GM19455 (cell line): Measurements from ENCODE around the gene GTPBP2.
A peak's percentile ranks its signal among the peaks of the same experiment; 100 is the strongest.
"Not testable (repeated sequence)": the region's sequence is repeated elsewhere in the genome, so short reads cannot be mapped to it uniquely, and the experiment has no call there.

Experiments
- ATAC-seq: cut with Tn5 transposase; IDR thresholded peaks from one replicate; pipeline ENCODE4 v1.9.1; 2021; ENCODE audit not compliant: unreplicated experiment

The GTPBP2 gene

DNA sequence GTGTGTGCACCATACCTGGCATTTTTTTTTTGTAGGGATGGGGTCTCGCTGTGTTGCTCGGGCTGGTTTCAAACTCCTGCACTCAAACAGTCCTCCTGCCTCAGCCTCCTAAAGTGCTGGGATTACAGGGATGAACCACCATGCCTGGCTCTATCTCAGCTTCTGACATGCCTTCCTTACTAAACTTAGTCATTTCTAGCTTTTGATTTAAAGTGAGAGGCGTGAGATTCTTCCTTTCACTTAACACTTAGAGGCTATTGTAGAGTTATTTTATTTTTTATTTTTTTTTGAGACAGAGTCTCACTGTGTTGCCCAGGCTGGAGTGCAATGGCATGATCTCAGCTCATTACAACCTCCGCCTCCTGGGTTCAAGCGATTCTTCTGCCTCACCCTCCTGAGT lies 33.9 kb upstream of the GTPBP2 start:
- ATAC-seq: not testable (repeated sequence)

DNA sequence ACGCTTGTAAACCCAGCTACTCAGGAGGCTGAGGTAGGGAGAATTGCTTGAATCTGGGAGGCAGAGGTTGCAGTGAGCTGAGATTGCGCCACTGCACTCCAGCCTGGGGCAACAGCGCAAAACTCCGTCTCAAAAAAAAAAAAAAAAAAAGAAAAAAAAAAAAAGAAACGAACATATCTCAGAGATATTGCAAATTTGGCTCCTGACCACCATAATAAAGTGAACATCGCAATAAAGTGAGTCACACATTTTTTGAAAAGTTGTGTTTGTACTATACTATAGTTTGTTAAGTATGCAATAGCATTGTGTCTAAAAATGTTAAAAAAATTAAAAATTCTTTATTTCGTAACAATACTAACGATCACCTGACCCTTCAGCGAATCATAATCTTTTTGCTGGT lies 29.1 kb upstream of the GTPBP2 start:
- ATAC-seq: no peak

DNA sequence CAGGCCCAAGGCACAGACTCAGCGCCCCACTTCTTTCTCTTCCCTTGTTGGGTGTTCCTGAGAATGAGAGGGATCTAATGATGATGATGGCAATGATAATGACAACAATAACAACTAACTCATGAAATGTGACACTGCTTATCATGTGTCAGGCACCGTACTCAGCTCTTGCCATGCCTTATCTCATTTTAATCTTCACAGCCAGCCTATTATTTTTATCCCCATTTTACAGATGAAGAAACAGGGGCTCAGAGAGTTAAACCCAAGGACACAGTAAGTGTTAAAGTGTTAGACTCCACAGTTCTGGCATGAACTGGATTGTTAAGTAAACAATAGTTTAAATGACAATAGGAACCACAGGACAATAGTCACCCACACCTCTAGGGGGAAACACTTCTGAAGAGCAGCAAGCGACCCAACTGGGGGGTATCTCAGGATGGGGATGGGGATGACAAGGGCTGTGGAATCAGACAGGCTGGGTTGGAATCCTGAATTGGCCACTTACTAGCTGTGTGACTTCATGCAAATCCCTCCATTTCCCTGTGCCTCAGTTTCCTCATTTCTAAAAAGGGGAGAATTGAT lies 28.2 kb upstream of the GTPBP2 start:
- no peak for ATAC-seq

DNA sequence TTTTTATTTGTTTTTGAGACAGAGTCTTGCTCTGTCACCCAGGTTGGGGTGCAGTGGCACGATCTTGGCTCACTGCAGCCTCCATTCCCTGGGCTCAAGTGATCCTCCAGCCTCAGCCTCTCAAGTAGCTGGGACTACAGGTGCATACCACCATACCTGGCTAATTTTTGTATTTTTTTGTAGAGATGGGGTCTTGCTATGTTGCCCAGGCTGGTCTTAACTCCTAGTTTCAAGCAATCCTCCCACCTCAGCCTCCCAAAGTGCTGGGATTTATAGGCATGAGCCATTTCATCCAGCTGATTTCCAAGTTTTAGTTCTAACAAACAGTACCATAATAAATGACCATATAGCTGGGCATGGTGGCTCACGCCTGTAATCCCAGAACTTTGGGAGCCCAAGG lies 23.8 kb upstream of the GTPBP2 start:
- ATAC-seq: not testable (repeated sequence)

DNA sequence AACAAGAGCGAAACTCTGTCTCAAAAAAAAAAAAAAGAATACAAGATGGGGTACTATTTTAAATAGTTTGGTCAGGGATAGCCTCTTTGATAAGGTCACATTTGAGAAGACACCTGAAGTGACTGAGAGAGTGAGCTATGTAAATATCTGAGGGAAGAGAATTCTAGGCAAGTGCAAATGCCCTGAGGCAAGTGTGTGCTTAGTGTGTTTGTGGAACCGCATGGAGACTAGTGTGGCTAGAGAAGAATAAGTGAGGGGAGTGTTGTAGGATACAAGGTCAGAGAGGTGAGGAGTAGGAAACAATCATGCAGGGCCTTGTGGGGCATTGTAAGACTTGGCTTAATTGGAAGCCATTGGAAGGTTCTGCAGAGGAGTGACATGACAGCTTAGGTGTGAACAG lies 19.2 kb upstream of the GTPBP2 start:
- no peak for ATAC-seq

DNA sequence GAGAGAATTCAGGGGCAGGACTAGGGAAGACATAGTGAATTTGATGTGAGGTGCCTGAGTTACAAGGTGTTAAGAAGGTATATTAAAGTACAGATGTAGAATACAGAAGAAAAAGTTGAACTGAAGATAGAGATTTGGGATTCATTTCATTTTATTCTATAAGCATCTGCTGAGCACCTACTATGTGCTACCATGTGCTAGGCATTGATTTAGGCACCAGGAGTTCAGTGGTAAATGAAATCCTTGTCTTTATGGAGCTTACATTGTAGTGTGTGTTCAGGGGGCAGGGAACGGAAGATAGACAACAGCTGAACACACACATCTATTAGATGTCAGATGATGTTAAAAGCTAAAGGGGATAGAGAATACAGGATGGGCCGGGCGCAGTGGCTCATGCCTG lies 18.5 kb upstream of the GTPBP2 start:
- ATAC-seq: no peak

DNA sequence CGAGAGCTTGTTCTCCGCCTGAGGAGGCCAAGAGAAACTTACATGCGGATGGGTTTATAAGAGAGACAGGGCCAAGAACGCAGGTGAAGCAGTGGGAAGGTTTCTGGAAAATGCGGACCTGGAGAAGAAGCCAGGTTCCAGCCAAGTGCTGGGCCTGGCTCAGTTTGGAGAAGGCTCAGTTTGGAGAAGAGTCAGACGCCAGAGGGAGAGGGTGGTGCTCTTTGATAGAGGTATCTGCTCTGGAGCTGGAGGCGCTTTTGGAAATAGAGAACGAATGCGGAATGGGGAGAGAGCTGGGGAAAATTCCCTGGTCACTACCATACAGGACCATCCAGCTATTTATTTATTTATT lies 16.5 kb upstream of the GTPBP2 start:
- ATAC-seq: no peak

DNA sequence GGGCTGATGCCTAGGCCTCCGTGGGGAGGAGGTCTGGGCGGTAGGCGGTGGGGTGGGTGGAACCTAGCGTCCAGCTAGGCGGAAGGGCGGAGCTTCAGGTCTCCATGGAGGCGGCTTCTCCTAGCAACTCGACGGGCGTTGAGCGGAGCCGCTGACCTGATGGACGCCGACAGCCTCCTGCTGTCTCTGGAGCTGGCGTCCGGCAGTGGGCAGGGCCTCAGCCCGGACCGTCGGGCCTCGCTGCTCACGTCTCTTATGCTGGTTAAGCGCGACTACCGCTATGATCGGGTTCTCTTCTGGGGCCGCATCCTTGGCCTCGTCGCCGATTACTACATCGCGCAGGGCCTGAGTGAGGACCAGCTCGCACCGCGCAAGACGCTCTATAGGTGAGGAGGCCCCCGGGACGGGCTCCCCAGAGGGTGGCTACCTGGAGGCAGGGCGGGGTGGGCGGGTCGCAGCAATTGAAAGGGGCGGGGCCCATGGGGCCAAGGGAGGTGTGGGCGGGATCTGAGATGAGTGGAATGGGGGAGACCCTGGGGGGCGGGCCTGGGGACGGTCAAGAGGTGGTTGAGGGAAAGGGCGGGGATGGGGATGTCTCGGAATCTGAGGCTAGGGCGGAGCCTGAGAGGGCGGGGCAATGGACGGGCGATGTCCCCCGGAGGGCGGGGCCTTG lies 16.0 kb upstream of the GTPBP2 start, which contains the start of gene RSPH9:
Gene RSPH9 (plus strand): TSS at position 97 of the 673 bp plus-strand sequence. CDS start 63 bp downstream, at position 160.
- peak; percentile 59 for ATAC-seq

DNA sequence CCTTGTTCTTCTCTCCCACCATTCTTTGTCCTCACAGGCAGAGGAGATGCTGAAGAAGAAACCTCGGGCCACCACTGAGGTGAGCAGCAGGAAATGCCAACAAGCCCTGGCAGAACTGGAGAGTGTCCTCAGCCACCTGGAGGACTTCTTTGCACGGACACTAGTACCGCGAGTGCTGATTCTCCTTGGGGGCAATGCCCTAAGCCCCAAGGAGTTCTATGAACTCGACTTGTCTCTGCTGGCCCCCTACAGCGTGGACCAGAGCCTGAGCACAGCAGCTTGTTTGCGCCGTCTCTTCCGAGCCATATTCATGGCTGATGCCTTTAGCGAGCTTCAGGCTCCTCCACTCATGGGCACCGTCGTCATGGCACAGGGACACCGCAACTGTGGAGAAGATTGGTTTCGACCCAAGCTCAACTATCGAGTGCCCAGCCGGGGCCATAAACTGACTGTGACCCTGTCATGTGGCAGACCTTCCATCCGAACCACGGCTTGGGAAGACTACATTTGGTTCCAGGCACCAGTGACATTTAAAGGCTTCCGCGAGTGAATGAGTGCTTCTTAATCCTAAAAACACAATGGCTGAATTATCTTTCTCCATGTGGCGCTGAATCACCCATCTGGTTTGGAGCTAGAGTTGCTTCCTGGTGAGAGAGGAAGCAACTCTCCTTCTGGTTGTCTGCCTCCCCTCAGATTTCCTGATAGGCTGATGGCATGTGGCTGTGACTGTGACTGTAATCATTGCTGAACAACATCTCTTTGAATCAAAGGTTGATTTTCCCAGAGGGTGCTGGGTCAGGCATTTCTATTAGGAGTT lies 11.1 kb upstream of the GTPBP2 start:
- no peak for ATAC-seq

DNA sequence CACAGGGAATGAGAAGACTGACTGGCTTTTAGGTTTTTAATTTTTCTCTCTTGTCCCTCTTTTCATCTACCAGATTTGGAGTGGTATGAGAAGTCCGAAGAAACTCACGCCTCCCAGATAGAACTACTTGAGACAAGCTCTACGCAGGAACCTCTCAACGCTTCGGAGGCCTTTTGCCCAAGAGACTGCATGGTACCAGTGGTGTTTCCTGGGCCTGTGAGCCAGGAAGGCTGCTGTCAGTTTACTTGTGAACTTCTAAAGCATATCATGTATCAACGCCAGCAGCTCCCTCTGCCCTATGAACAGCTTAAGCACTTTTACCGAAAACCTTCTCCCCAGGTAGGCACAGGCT lies 7.2 kb upstream of the GTPBP2 start:
- peak; percentile 12 for ATAC-seq

DNA sequence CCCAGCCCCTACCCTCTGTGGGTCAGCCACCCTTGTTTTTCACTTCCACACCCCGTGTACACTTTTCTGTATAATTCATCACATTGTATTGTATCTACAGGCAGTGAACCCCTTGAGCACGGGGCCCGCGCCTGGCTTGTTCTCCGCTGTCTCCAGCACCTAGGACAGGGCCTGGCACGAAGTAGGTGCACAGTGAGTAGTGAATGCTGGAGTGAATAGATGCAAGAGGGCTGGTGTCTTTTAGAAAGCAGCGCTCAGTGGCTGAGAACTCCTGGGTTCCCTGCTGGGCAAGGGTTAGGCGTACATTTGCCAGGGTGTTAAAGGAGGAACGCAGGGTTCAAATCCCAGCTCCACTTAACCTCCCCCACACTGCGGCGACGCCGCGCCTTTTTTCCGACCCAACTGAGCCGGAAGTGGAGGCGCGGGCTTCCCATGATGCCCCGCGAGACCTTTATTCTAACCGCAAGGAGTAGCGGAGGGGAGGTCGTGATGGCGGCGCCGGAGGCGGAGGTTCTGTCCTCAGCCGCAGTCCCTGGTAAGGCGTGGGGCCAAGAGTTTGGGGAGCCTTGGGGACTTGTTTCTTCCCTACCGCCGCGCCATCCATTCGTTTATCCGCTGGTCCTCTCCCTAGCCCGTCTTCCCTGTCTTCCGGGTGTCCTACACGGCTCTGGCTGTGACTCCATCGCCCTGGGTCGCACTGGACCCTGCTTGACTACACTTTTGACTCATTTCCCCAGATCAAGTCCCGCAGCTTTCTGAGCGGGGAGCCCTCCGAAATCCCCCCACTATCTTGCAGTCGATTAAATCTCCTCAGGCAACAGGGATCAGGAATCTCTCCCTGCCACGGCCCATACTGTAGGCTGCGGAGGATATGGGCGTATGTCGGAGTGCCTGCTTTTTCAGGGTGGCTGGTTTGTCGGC lies 6.6 kb upstream of the GTPBP2 start, which contains the start of gene MAD2L1BP:
Gene MAD2L1BP (plus strand): TSS at position 454 of the 921 bp plus-strand sequence. CDS start 36 bp downstream, at position 490.
- peak; percentile 85 for ATAC-seq

DNA sequence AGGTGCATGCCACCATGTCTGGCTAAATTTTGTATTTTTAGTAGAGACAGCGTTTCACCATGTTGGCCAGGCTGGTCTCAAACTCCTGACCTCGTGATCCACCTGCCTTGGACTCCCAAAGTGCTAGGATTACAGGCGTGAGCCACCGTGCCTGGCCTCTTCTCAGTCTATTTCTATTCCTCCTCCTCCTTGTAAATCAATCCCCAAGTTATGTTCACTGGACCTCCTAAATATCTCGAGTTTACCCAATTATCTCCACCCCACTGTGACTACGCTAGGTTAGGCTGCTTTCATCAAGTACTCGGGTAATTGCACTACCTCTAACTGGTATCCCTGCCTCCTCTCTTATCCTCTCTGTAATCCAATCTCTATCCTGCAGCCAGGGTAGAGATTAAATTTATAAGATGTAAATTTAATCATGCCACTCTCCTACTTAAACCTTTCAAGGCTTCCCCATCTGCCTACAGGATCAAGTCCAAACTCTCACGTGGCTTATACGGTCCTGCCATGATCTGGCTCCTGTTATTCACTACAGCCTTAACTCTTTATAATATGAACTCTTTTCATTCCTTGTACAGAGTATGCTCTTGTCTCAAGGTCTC lies 5.7 kb upstream of the GTPBP2 start:
- ATAC-seq: no peak

DNA sequence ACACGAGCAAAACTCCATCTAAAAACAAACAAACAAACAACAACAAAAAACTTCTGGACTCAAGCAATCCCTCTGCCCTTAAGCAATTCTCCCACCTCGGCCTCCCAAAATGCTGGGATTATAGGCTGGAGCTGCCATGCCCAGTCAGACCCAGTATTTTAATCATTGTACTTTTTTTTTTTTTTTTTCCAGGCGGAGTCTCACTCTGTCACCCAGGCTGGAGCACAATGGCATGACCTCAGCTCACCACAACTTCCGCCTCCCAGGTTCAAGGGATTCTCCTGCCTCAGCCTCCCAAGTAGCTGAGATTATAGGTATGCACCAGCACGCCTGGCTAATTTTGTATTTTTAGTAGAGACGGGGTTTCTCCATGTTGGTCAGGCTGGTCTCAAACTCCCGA lies 3.9 kb upstream of the GTPBP2 start:
- ATAC-seq: not testable (repeated sequence)

DNA sequence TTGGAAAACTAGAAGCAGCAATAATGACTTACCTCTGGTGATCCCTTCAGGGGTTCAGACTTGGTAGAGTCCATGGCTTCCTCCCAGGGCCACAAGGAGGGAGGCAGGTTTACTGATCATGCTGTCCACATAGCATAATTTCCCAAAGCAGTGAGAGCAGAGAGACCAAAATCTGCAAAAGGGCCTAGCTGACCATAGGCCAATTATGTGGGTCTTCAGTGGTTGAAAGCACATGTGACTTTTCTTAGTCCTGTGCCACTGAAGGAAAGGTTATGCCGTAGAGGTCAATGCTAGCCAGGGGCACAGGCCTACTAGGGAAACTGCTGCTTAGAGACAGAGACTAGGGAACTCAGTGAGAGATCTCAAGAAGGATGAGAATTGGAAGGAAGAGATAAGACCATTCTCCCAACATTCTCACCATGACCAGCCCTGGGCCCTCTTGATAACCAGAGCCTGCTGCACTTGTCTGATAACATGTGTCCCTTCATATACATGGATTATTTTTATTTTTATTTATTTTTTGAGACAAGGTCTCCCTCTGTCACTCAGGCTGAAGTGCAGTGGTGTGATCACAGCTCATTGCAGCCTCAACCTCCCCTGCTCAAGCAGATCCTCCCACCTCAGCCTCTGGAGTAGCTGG lies 2.0 kb upstream of the GTPBP2 start:
- no peak for ATAC-seq

DNA sequence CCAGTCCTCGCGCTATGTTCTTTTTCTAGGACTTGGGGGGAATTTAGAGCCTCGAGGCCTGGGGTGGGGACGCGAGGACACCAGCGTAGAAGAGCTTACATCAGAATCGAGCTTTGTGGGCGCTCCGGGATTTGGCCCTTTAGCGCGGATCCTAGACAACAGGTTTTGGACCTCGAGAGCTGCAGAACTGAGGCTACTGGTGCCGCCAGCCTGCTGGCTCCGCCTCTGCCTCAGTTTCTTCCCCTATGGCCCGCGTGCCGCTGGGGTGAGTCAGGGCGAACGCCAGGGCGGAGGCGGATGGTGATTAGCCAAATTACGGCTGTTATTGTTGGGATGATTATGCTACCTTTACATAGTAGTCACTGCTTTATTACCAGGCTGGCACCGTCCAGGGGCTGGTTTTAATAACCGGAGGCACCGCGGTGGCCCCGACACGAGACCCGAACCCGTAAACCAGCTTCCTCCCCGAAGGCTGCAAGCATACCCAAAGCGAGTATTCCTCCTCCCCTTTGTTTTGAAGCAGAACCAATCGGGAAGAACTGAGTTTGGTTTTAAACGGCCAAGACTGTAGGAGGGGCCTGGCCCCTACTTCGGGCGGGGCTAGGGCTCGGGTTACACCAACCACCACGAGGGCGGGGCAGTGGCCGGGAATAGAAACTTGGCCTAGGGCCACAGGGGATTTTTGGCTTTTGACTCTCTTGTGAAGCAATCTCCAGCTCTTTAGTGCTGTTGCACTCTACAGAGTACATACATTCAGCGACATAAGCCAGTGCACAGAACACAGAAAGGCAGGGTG lies 639 bp upstream of the GTPBP2 start:
- ATAC-seq: peak; percentile 70

DNA sequence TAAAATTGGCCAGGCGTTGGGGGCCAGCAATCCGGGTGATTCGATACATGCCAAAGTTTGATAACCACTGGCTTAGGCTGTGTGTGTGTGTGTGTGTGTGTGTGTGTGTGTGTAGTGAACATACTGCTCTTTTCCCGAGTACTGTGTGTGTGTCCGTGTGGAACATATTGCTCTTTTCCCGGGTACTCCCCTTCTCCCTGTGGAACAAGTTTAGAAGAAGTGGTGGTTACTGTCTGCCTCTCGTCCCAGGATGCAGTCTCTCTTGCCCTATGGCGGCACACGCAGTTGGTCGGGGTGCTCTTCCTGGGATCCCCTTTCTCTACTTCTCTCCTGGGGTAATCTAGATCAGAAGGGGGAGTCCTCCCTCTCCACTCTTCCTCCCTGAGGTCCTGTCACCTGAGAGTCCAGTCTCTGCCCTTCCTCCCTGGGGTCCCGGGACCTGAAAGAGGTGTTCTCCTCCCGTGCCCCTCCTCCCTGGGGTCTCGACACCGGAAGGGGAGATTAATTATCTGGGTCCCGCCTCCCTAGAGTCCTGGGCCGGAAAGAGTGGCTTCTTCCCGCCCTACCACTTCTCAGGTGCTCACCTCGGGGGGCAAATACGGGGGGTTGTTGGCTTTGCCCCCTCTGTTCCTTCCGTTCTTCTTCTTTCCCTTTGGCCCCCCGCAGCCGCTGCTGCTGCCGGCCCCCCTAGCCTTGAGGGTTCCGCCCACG lies 516 bp downstream of the GTPBP2 start:
- ATAC-seq: no peak

DNA sequence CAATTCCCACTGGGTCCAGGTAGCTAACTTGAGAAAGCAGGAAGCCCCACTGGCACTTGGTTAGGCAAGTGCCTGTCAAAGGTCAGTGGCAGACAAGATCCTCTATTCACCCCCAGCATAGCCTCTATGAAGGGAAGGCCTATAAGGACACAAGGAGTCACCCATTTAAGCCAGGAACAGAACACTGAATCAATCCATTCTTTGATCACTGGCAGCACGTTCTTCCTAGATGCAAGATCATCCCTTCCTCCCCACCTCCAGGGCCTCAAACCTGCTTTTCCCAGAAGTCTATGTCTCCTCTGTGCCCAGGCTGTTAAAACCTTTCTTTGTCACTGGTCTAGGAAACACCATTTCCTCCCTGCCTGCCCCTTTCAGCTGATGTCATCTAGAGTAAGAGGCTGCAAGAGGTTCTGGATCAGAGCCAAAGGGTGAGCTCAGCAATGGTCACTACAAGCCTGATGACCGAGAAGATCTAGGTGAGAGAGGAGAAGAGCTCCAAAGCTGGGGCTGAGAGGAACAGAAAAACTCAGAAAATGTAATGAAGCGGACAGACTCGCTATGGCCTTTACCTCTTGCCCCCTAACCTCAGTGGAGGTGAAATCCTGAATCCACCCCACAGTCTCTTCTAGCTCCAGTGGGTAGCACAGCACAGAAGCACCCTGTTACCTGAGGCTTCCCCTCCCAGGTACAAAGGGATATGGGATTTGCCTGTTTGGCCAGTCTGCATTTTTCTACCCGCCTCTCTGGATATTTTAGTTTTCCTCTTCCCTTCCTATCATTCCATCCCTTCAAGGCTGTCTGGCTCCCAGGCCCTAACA lies 1.8 kb downstream of the GTPBP2 start:
- ATAC-seq: no peak
